HepG2 (cell line): ENCODE data around the gene CERS6. TPM values are rescaled to one million over a fixed set of nuclear protein-coding genes. Genes with fewer than 3 reads are reported as not detected.

ENCODE experiments used
- HNRNPH1 ChIP-seq: fragments of 200-400 bp; formaldehyde crosslinking; optimal IDR thresholded peaks from 2 replicates; pipeline ENCODE3; 2017; ENCODE audit warnings: mild to moderate bottlenecking, low read depth, low read length
- MAFG ChIP-seq: sonication (generic); formaldehyde crosslinking; IDR thresholded peaks from 2 replicates; pipeline ENCODE4 v1.5.1; 2020; ENCODE audit warnings: mild to moderate bottlenecking, missing genetic modification reagents
- NFAT5 ChIP-seq: sonication (generic); formaldehyde crosslinking; IDR thresholded peaks from 2 replicates; pipeline ENCODE4 v1.4.0; 2020; ENCODE audit warnings: missing genetic modification reagents
- PCBP1 ChIP-seq: fragments of 200-400 bp; formaldehyde crosslinking; IDR thresholded peaks from 2 replicates; pipeline ENCODE4 v1.6.1; 2017; ENCODE audit warnings: mild to moderate bottlenecking, low read depth, low read length, borderline replicate concordance
- ZNF224 ChIP-seq: sonication (generic); formaldehyde crosslinking; IDR thresholded peaks from 2 replicates; pipeline ENCODE4 v1.5.0; 2020; ENCODE audit warnings: mild to moderate bottlenecking, missing genetic modification reagents
- ZNF431 ChIP-seq: sonication (generic); formaldehyde crosslinking; IDR thresholded peaks from 2 replicates; pipeline ENCODE4 v1.9.0; 2022; ENCODE audit warnings: missing genetic modification reagents, low read depth, mild to moderate bottlenecking, borderline replicate concordance
- ZNF543 ChIP-seq: sonication (generic); formaldehyde crosslinking; IDR thresholded peaks from 2 replicates; pipeline ENCODE4 v1.4.0; 2020; ENCODE audit warnings: mild to moderate bottlenecking, missing genetic modification reagents
- ZNF644 ChIP-seq: IDR thresholded peaks from 2 replicates; pipeline ENCODE4 v1.6.1; 2016; ENCODE audit warnings: low read depth
- ZNF737 ChIP-seq: sonication (generic); formaldehyde crosslinking; IDR thresholded peaks from 2 replicates; pipeline ENCODE4 v1.5.0; 2020; ENCODE audit warnings: missing genetic modification reagents, mild to moderate bottlenecking, borderline replicate concordance
- ZNF777 ChIP-seq: sonication (generic); formaldehyde crosslinking; IDR thresholded peaks from 2 replicates; pipeline ENCODE4 v1.4.0; 2020; ENCODE audit warnings: missing genetic modification reagents
- polyA plus RNA-seq, 8 experiments: library from polyadenylated mRNA; depleted of rRNA in 3 of 8; stranded (reverse) in 7 of 8; unstranded in 1 of 8; fragments of >200 nt; fragmentation: Illumina TruSeq in 4 of 8; extraction: Trizol in 4 of 8; gene quantifications; 2 replicates each; pipeline versions ENCODE4 v1.2.1 to v1.2.3, GENCODE V29; 2011 to 2016; ENCODE audit warnings: low read depth in 4 of 8, missing spikeins in 1 of 8, mixed read lengths in 1 of 8; ENCODE audit not compliant: insufficient read depth in 1 of 8
- total RNA-seq, 5 experiments: library from RNA; depleted of rRNA; stranded (reverse); fragments of >200 nt; fragmentation: Illumina TruSeq; extraction: Trizol; gene quantifications; 2 replicates each; pipeline ENCODE4 v1.2.3, GENCODE V29; 2016; ENCODE audit warnings: low read depth in 1 of 5
- TF ChIP-seq, protein P1 (sequence below): sonication (generic); formaldehyde crosslinking; IDR thresholded peaks from 2 replicates; pipeline ENCODE4 v1.4.0; 2020; ENCODE audit warnings: missing genetic modification reagents

Gene CERS6
- total and polyA plus RNA-seq, 2 of the 13 experiments (the other 11 are each of a cell fraction or from before 2014, with no cell fraction given) = 10.1 to 20.3 TPM

DNA sequence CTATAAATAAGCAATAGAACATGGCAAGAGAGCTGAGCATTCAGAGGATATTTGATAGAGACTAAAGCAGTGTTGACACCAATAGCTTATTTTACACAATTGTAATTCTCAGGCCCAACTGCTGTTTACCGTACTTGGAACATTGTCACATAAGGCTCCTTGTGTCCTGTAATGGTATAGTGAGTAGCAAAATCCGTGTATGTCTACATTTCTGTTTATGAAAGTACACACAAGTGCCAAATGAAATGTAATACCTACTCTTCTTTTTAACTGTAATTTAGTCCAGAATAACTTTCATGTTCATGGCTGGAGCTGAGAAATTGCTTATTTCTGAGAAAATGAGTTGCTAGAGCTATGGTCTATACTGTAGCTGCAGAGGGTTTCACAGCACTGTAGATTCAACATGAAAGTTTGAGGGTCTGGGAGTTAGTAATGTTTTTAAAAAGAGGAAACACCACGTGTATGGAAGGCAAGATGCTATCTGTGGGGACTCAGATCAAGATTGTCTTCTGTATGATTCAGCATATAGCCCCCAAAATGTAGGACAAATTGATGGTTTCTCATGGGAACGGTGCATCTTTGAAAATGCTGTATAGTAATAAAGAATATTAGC is 236.2 kb downstream of the CERS6 start (continued):
- TF ChIP-seq NFAT5 (CRISPR knock-in tag) (no peak), ZNF431 (CRISPR knock-in tag) (no peak), ZNF777 (CRISPR knock-in tag) (no peak), ZNF737 (CRISPR knock-in tag) (no peak), HNRNPH1 (no peak), ZNF543 (CRISPR knock-in tag) (no peak), ZNF644 (CRISPR knock-in tag) (no peak), ZNF224 (CRISPR knock-in tag) (no peak), PCBP1 (no peak), MAFG (CRISPR knock-in tag) (no peak)
- TF ChIP-seq, protein P1, sequence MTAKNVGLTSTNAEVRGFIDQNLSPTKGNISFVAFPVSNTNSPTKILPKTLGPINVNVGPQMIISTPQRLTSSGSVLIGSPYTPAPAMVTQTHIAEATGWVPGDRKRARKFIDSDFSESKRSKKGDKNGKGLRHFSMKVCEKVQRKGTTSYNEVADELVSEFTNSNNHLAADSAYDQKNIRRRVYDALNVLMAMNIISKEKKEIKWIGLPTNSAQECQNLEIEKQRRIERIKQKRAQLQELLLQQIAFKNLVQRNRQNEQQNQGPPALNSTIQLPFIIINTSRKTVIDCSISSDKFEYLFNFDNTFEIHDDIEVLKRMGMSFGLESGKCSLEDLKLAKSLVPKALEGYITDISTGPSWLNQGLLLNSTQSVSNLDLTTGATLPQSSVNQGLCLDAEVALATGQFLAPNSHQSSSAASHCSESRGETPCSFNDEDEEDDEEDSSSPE (CRISPR knock-in tag) = no peak
